ENCODE data around the gene OTOP1. TPM values are rescaled to one million over a fixed set of nuclear protein-coding genes. Genes with fewer than 3 reads are reported as not detected.
A peak's percentile ranks its signal among the peaks of the same experiment; 100 is the strongest.

The OTOP1 gene, protein sequence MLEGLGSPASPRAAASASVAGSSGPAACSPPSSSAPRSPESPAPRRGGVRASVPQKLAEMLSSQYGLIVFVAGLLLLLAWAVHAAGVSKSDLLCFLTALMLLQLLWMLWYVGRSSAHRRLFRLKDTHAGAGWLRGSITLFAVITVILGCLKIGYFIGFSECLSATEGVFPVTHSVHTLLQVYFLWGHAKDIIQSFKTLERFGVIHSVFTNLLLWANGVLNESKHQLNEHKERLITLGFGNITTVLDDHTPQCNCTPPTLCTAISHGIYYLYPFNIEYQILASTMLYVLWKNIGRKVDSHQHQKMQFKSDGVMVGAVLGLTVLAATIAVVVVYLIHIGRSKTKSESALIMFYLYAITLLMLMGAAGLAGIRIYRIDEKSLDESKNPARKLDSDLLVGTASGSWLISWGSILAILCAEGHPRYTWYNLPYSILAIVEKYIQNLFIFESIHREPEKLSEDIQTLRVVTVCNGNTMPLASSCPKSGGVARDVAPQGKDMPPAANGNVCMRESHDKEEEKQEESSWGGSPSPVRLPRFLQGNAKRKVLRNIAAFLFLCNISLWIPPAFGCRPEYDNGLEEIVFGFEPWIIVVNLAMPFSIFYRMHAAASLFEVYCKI
- under 1 TPM in 1 of 2 donors, not detected in 1; 0.11 TPM for total RNA-seq
- not detected for polyA plus RNA-seq (ENCODE audit: insufficient read length in 2 of 2)
- long read RNA-seq, donor 1 = 0 reads
- long read RNA-seq, donor 2 = 0 reads
- long read RNA-seq, donor 3 = 0 reads
- long read RNA-seq, donor 4 = 0 reads

DNA sequence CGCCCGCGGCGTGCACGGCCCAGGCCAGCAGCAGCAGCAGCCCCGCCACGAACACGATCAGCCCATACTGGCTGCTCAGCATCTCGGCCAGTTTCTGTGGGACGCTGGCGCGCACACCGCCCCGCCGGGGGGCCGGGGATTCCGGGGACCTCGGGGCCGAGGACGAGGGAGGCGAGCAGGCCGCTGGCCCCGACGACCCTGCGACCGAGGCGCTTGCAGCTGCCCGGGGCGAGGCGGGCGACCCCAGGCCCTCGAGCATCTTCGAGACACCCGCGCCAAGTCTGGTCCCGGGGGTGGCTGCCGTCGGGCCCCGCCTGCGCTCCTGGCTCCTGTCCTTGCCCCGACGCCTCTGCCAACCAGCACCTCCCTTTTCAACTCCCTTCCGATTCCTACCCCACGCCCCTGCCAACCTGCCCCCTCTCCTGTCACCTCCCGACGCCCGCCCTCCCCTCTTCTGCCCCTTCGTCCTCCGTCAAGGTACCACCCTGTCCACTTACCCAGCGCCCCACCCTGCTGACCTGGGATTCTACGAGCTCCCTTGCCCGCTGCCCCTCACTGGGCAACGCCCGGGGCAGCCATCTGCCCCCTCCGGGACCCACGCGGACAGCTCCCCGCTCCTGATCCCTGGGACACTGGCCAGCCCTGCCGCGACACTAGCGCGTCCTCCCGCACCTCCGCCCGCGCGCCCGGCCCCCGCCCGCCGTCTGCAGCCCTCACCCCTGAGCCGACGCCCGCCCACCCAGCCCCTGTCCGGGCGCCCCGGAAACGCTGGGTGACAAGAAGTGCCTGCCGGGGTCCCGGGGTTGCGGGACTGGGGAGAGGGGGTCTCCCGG is at the start of gene OTOP1:
TSS of gene OTOP1 (minus strand) at position 324 of the 833 bp plus-strand sequence. CDS start at position 259, 65 bp downstream.
- Histone ChIP-seq H3K36me3 (ENCODE audit: control insufficient read depth, insufficient read depth, low read length) (no peaks in the 10 kb centered on the region), H3K27ac (ENCODE audit: low read depth, low read length) (no peak within 1 kb of the TSS), H3K4me3 (ENCODE audit: low read depth, low read length) (no peak within 1 kb of the TSS), H3K9me3 (ENCODE audit: control insufficient read depth, insufficient read depth, low read length) (no peaks in the 10 kb centered on the region), H3K27me3 (ENCODE audit: control insufficient read depth, insufficient read depth, low read length) (peaks cover 58% of the 10 kb centered on the region), H3K4me1 (ENCODE audit: control insufficient read depth, insufficient read depth, low read length) (peaks cover 5% of the 10 kb centered on the region)
- 7% methylated on average over 82 of the region's 82 CpGs for WGBS (ENCODE audit: insufficient coverage)
- DNase-seq (ENCODE audit: low read depth in 4 of 6, low spot score in 6 of 6) = no peak

DNA sequence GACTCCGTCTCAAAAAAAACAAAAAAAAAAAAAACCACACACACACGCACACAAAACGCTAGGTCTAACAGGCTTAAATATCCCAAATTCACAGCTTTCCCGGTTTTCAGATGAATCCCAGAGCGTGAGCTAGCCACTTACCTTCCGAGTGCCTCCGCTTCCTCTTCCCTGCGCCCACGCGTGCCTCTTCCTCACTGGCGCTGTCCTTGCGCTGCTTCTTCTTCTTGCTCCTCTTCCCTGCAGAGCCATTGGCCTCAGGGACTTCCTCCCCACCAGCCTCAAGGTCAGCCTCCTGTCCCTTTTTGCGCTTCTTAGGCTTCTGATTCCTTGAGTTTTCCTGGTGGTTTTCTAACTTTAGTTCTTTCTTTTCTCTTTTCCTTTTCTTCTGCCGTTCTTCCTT is 47.5 kb upstream of the OTOP1 start:
- Histone ChIP-seq H3K27ac (ENCODE audit: low read depth, low read length) (no peak overlapping the region), H3K4me1 (ENCODE audit: control insufficient read depth, insufficient read depth, low read length) (no peaks in the 10 kb centered on the region), H3K9me3 (ENCODE audit: control insufficient read depth, insufficient read depth, low read length) (no peaks in the 10 kb centered on the region), H3K4me3 (ENCODE audit: low read depth, low read length) (no peak overlapping the region), H3K36me3 (ENCODE audit: control insufficient read depth, insufficient read depth, low read length) (peaks cover 51% of the 10 kb centered on the region), H3K27me3 (ENCODE audit: control insufficient read depth, insufficient read depth, low read length) (no peaks in the 10 kb centered on the region)
- WGBS (ENCODE audit: insufficient coverage) = 98% methylated on average over 12 of the region's 14 CpGs
- DNase-seq (ENCODE audit: low read depth in 4 of 6, low spot score in 6 of 6) = no peak

DNA sequence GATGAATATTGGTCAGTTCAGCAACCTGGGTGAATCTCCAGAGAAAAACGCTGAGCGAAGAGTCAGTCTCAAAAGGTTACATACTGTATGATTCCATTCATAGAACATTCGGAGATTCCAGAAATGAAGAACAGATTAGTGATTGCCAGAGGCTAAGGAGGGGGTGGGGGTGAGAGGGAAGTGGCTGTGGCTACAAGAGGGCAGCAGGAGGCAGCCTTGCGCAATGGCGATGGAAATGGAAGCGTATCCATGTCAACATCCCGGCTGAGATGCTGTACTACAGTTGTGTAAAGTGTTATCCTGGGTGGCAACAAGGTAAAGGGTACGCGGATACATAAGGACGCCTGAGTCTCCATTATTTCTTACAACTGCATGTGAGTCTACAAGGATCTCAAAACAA is 45.2 kb upstream of the OTOP1 start:
- Histone ChIP-seq H3K36me3 (ENCODE audit: control insufficient read depth, insufficient read depth, low read length) (peaks cover 45% of the 10 kb centered on the region), H3K27me3 (ENCODE audit: control insufficient read depth, insufficient read depth, low read length) (no peaks in the 10 kb centered on the region), H3K27ac (ENCODE audit: low read depth, low read length) (no peak overlapping the region), H3K4me3 (ENCODE audit: low read depth, low read length) (no peak overlapping the region), H3K9me3 (ENCODE audit: control insufficient read depth, insufficient read depth, low read length) (no peaks in the 10 kb centered on the region), H3K4me1 (ENCODE audit: control insufficient read depth, insufficient read depth, low read length) (no peaks in the 10 kb centered on the region)
- 90% methylated on average over 3 of the region's 10 CpGs for WGBS (ENCODE audit: insufficient coverage)
- no peak for DNase-seq (ENCODE audit: low read depth in 4 of 6, low spot score in 6 of 6)

GRCh38 chr4:4270529-4270928 is 43.8 kb upstream of the OTOP1 start:
- Histone ChIP-seq H3K4me1 (ENCODE audit: control insufficient read depth, insufficient read depth, low read length) (no peaks in the 10 kb centered on the region), H3K36me3 (ENCODE audit: control insufficient read depth, insufficient read depth, low read length) (peaks cover 37% of the 10 kb centered on the region), H3K27ac (ENCODE audit: low read depth, low read length) (no peak overlapping the region), H3K4me3 (ENCODE audit: low read depth, low read length) (no peak overlapping the region), H3K27me3 (ENCODE audit: control insufficient read depth, insufficient read depth, low read length) (no peaks in the 10 kb centered on the region), H3K9me3 (ENCODE audit: control insufficient read depth, insufficient read depth, low read length) (no peaks in the 10 kb centered on the region)
- no CpG with 5 or more reads among the region's 4 CpGs for WGBS (ENCODE audit: insufficient coverage)
- no peak for DNase-seq (ENCODE audit: low read depth in 4 of 6, low spot score in 6 of 6)

DNA sequence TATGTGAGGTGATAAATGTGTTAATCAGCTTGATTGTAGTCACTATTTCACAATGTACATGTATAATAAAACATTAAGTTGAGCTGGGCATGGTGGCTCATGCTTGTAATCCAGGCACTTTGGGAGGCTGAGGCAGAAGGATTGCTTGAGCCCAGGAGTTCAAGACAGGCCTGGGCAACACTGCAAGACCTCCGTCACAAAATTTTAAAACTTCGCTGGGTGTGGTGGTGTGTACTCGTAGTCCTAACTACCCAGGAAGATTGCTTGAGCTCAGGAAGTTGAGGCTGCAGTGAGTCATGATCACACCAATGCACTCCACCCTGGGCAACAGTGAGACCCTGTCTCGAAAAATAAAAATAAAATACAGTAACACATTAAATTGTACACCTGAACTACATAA is 43.1 kb upstream of the OTOP1 start:
- no peak for DNase-seq (ENCODE audit: low read depth in 4 of 6, low spot score in 6 of 6)
- Histone ChIP-seq H3K4me1 (ENCODE audit: control insufficient read depth, insufficient read depth, low read length) (no peaks in the 10 kb centered on the region), H3K9me3 (ENCODE audit: control insufficient read depth, insufficient read depth, low read length) (no peaks in the 10 kb centered on the region), H3K27me3 (ENCODE audit: control insufficient read depth, insufficient read depth, low read length) (no peaks in the 10 kb centered on the region), H3K27ac (ENCODE audit: low read depth, low read length) (no peak overlapping the region), H3K36me3 (ENCODE audit: control insufficient read depth, insufficient read depth, low read length) (peaks cover 34% of the 10 kb centered on the region), H3K4me3 (ENCODE audit: low read depth, low read length) (no peak overlapping the region)
- no CpG with 5 or more reads among the region's 4 CpGs for WGBS (ENCODE audit: insufficient coverage)

DNA sequence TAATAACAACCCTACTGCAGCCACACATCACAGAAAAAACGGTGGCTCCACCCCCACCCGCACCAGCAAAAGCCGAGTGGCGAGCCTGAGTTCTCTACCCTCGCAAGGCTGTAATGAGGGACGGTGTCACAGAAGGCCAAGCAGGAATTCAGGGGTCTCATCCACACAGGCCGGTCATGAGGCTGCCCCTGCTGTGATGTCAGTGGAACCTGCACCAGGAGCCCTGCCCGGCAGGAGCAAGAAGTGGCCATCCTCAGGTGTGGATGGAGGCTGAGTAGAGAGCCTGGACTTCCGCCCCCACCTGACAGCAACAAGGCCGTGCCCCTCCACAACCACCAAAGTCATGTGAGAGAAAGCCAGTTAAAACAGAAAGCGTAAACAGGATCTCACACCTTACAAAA is 42.6 kb upstream of the OTOP1 start:
- Histone ChIP-seq H3K36me3 (ENCODE audit: control insufficient read depth, insufficient read depth, low read length) (peaks cover 32% of the 10 kb centered on the region), H3K27ac (ENCODE audit: low read depth, low read length) (no peak overlapping the region), H3K4me1 (ENCODE audit: control insufficient read depth, insufficient read depth, low read length) (no peaks in the 10 kb centered on the region), H3K9me3 (ENCODE audit: control insufficient read depth, insufficient read depth, low read length) (no peaks in the 10 kb centered on the region), H3K4me3 (ENCODE audit: low read depth, low read length) (no peak overlapping the region), H3K27me3 (ENCODE audit: control insufficient read depth, insufficient read depth, low read length) (no peaks in the 10 kb centered on the region)
- WGBS (ENCODE audit: insufficient coverage) = 89% methylated on average over 8 of the region's 11 CpGs
- no peak for DNase-seq (ENCODE audit: low read depth in 4 of 6, low spot score in 6 of 6)

GRCh38 chr4:4268776-4269175 is 42.0 kb upstream of the OTOP1 start:
- no peak overlapping the region for H3K27ac ChIP-seq (ENCODE audit: low read depth, low read length)
- 86% methylated on average over 1 of the region's 1 CpG for WGBS (ENCODE audit: insufficient coverage)

GRCh38 chr4:4267981-4268380 is 41.3 kb upstream of the OTOP1 start:
- H3K36me3 ChIP-seq (ENCODE audit: control insufficient read depth, insufficient read depth, low read length) = peaks cover 19% of the 10 kb centered on the region
- no peaks in the 10 kb centered on the region for H3K27me3 ChIP-seq (ENCODE audit: control insufficient read depth, insufficient read depth, low read length)
- H3K4me3 ChIP-seq (ENCODE audit: low read depth, low read length) = no peak overlapping the region
- no peaks in the 10 kb centered on the region for H3K4me1 ChIP-seq (ENCODE audit: control insufficient read depth, insufficient read depth, low read length)
- no peak overlapping the region for H3K27ac ChIP-seq (ENCODE audit: low read depth, low read length)
- DNase-seq (ENCODE audit: low read depth in 4 of 6, low spot score in 6 of 6) = no peak
- no peaks in the 10 kb centered on the region for H3K9me3 ChIP-seq (ENCODE audit: control insufficient read depth, insufficient read depth, low read length)
- WGBS (ENCODE audit: insufficient coverage) = no CpG with 5 or more reads among the region's 5 CpGs

More at GRCh38 chr4:4268776-4269175, 42.0 kb upstream of the OTOP1 start:
- no peaks in the 10 kb centered on the region for H3K27me3 ChIP-seq (ENCODE audit: control insufficient read depth, insufficient read depth, low read length)
- DNase-seq (ENCODE audit: low read depth in 4 of 6, low spot score in 6 of 6) = no peak
- H3K4me3 ChIP-seq (ENCODE audit: low read depth, low read length) = no peak overlapping the region
- H3K9me3 ChIP-seq (ENCODE audit: control insufficient read depth, insufficient read depth, low read length) = no peaks in the 10 kb centered on the region
- no peaks in the 10 kb centered on the region for H3K4me1 ChIP-seq (ENCODE audit: control insufficient read depth, insufficient read depth, low read length)
- H3K36me3 ChIP-seq (ENCODE audit: control insufficient read depth, insufficient read depth, low read length) = peaks cover 26% of the 10 kb centered on the region

GRCh38 chr4:4260185-4260751 is 33.5 kb upstream of the OTOP1 start:
- WGBS (ENCODE audit: insufficient coverage) = no CpG with 5 or more reads among the region's 6 CpGs

More at GRCh38 chr4:4260185-4260751, 33.5 kb upstream of the OTOP1 start:
- Histone ChIP-seq H3K4me3 (ENCODE audit: low read depth, low read length) (no peak overlapping the region), H3K9me3 (ENCODE audit: control insufficient read depth, insufficient read depth, low read length) (no peaks in the 10 kb centered on the region), H3K36me3 (ENCODE audit: control insufficient read depth, insufficient read depth, low read length) (no peaks in the 10 kb centered on the region), H3K4me1 (ENCODE audit: control insufficient read depth, insufficient read depth, low read length) (no peaks in the 10 kb centered on the region), H3K27me3 (ENCODE audit: control insufficient read depth, insufficient read depth, low read length) (no peaks in the 10 kb centered on the region), H3K27ac (ENCODE audit: low read depth, low read length) (no peak overlapping the region)
- peak in 1 of 6 donors; percentile 40 for DNase-seq (ENCODE audit: low read depth in 4 of 6, low spot score in 6 of 6)
